ENCODE results near the gene JMJD1C.

GRCh38 chr10:63238501-63238900, 227.3 kb downstream of the JMJD1C start:
- TF ChIP-seq CTCF (IDR thresholded peaks at IDR 0.05) (no peak), POLR2A (IDR thresholded peaks at IDR 0.05) (no peak)
